ENCODE measurements around the gene TENM4.

TENM4 gene

DNA sequence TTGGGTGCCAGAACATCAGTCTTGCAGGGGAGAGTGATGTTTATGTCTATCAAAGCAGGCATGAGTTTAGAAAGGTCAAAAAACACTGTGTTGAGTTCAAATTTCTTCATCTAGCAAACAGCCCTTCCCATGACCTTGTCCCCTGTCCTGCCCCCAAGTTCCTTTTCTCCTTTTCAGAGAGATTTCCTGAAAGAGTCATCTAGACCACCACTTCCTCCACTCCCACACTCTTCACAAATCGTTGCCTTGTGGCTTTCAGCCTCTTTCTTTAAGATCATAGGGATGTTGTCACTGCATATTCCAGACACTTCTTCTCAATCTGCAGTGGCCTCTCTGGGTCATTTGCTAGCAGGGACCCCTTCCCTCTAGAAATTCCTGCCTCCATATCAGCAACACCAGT lies 290.5 kb downstream of the TENM4 start:
- H3K4me3 ChIP-seq (ENCODE audit: low read length) = no peak overlapping the region
- no peak for TF ChIP-seq CTCF (conservative IDR thresholded peaks at IDR 0.05; ENCODE audit: low read length)
- no peak for DNase-seq (ENCODE audit: low read depth)

DNA sequence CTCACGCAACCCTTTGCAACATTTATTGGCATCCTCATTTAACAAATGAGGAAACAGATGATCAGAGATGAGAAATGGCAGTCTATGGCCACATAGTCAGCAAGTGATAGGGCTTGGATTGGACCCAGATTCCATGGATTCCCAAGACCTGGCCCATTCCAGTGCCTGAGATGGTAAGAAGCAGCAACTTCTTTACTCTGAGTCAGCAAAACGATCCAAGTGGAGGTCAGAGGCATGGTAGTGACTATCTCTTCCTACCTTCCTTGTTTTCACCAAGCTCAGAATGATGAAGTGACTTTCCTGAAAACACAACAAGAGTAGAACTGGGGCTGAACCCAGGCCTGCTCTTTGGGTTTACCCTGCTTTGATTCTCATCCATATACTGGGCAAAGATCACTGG lies 293.1 kb downstream of the TENM4 start:
- no peak for TF ChIP-seq CTCF (conservative IDR thresholded peaks at IDR 0.05; ENCODE audit: low read length)
- DNase-seq (ENCODE audit: low read depth) = no peak

GRCh38 chr11:79147011-79147410 lies 293.8 kb downstream of the TENM4 start:
- DNase-seq (ENCODE audit: low read depth) = no peak
- no peak overlapping the region for H3K4me3 ChIP-seq (ENCODE audit: low read length)
- TF ChIP-seq CTCF (conservative IDR thresholded peaks at IDR 0.05; ENCODE audit: low read length) = no peak

More for the DNA sequence above, 293.1 kb downstream of the TENM4 start:
- no peak overlapping the region for H3K4me3 ChIP-seq (ENCODE audit: low read length)

GRCh38 chr11:79139900-79140299 lies 300.9 kb downstream of the TENM4 start:
- no peak for DNase-seq (ENCODE audit: low read depth)
- TF ChIP-seq CTCF (conservative IDR thresholded peaks at IDR 0.05; ENCODE audit: low read length) = no peak
- no peak overlapping the region for H3K4me3 ChIP-seq (ENCODE audit: low read length)

DNA sequence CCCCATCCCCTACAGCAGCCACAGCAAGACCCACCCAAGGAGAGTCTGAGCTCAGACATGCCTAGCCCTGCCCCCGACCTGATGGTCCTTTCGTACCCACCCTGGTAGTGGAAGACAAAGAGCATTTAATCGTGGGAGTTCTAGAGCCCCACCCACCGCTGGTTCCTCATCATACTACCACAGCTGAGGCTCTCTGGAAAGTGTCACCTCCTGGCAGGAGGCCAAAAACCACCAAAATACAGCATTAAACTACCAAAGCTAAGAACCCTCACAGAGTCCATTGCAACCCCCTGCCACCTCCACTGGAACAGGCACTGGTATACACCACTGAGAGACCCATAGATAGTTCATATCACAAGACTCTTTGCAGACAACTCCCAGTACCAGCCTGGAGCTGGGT lies 311.1 kb downstream of the TENM4 start:
- no peak for DNase-seq (ENCODE audit: low read depth)
- H3K4me3 ChIP-seq (ENCODE audit: low read length) = no peak overlapping the region
- TF ChIP-seq CTCF (conservative IDR thresholded peaks at IDR 0.05; ENCODE audit: low read length) = no peak

DNA sequence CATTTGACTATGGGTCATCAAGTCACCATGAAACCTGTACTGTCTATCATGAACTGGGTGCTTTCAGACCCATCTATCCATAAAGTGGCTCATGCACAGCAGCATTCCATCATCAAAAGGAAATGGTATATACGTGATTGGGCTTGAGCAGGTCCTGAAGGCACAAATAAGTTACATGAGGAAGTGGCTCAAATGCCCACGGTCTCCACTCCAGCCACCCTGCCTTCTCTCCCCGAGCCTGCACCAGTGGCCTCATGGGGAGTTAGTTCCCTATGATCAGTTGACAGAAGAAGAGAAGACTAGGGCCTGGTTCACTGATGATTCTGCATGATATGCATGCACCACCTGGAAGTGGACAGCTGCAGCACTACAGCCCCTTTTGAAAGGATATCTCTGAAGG lies 312.5 kb downstream of the TENM4 start:
- no peak for TF ChIP-seq CTCF (conservative IDR thresholded peaks at IDR 0.05; ENCODE audit: low read length)
- no peak for DNase-seq (ENCODE audit: low read depth)
- no peak overlapping the region for H3K4me3 ChIP-seq (ENCODE audit: low read length)

DNA sequence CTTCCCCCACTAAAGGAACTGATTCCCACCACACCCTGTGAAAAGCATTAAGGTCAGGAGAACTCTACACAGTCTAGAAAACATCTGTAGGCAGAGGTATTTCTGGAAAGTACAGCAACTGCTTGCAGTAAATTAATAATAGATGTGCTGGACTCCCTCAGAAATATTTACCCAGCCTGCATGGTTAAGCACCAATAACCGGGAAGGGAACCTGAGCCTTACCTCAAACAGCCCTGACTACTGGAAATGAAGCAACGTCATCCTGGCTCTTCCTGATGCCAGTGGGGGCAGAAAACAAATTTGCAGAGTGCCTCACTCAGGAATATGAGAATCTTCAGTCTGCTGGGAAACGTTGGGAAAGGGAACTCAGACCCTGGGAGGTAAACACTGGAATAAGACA lies 318.1 kb downstream of the TENM4 start:
- no peak for DNase-seq (ENCODE audit: low read depth)
- no peak for TF ChIP-seq CTCF (conservative IDR thresholded peaks at IDR 0.05; ENCODE audit: low read length)
- no peak overlapping the region for H3K4me3 ChIP-seq (ENCODE audit: low read length)

All from AG10803 (cell line).